HCT116 (cell line): ENCODE measurements around the gene TRPM8. TPM values are rescaled to one million over a fixed set of nuclear protein-coding genes. Genes with fewer than 3 reads are reported as not detected.

Source experiments
- ATAC-seq: fragments of 200-7000 bp; cut with Tn5 transposase; 2 replicates; pipeline ENCODE4 v1.9.1; 2020; ENCODE audit warnings: mild to moderate bottlenecking, moderate library complexity
- BruUV-seq: library from RNA; stranded (reverse); fragments of 400-500 nt; replicated peaks from 2 replicates; lab custom pipeline; 2021; lab: Mats Ljungman, UMichigan
- CTCF ChIA-PET: fragments of 300-600 bp; sonication (Branson Sonifier 250); formaldehyde crosslinking; loops from one replicate; lab custom pipeline; 2021; ENCODE audit warnings: antibody characterized with exemption; lab: Charles Lee
- POLR2A ChIA-PET: fragments of 300-600, 350-600 bp; sonication (Branson Sonifier 250); formaldehyde crosslinking; loops from one replicate; lab custom pipeline; 2021; ENCODE audit warnings: antibody characterized with exemption; lab: Charles Lee
- RAD21 ChIA-PET, 2 experiments: fragments of 300-600 bp; sonication (Branson Sonifier 250); formaldehyde crosslinking; loops; one replicate each; lab custom pipeline; 2023; ENCODE audit warnings: low total read pairs in 2 of 2; ENCODE audit not compliant: uncharacterized antibody in 2 of 2, unreplicated experiment in 2 of 2, low non-redundant PET in 1 of 2; lab: Charles Lee
- DNase-seq: peaks from one replicate; pipeline ENCODE4 v3.0.0-alpha.2; 2010; ENCODE audit warnings: low read depth, low spot score
- H2AFZ ChIP-seq: fragments of 200-600 bp; shearing (Covaris generic), sonication (generic); 2 replicates; pipeline ENCODE4 v1.6.1; 2017; ENCODE audit warnings: low read depth, mixed run types, mixed read lengths, antibody characterized with exemption, low read length; ENCODE audit not compliant: poor library complexity, severe bottlenecking
- H3K27ac ChIP-seq: 2 replicates; pipeline ENCODE4 v1.5.1; 2012; ENCODE audit warnings: low read depth, low read length
- H3K27me3 ChIP-seq: fragments of 200-600 bp; sonication (generic); 2 replicates; pipeline ENCODE4 v1.6.1; 2016; ENCODE audit warnings: mixed run types, low read length, mixed read lengths; ENCODE audit not compliant: insufficient read depth
- H3K36me3 ChIP-seq, 2 experiments: fragments of 200-500 bp in 1 of 2; fragments of 200-600 bp in 1 of 2; sonication (Bioruptor generic) in 1 of 2; sonication (generic) in 1 of 2; 2 replicates each; pipeline versions ENCODE4 v1.5.1 to v1.6.1; 2014 to 2016; ENCODE audit warnings: low read length in 2 of 2, inconsistent platforms in 1 of 2, mixed read lengths in 1 of 2, mixed run types in 1 of 2; ENCODE audit not compliant: insufficient read depth in 2 of 2, control insufficient read depth in 1 of 2
- H3K4me1 ChIP-seq, 2 experiments: fragments of 200-600 bp in 1 of 2; sonication (generic) in 1 of 2; 2 replicates each; pipeline versions ENCODE4 v1.5.1 to v1.6.1; 2012 to 2017; ENCODE audit warnings: low read length in 2 of 2, inconsistent platforms in 1 of 2, mild to moderate bottlenecking in 1 of 2, mixed read lengths in 1 of 2, mixed run types in 1 of 2, moderate library complexity in 1 of 2; ENCODE audit not compliant: insufficient read depth in 2 of 2, control insufficient read depth in 1 of 2
- H3K4me2 ChIP-seq: fragments of 200-600 bp; sonication (generic); 2 replicates; pipeline ENCODE4 v1.6.1; 2017; ENCODE audit warnings: mixed run types, low read length, mixed read lengths
- H3K4me3 ChIP-seq, 2 experiments: fragments of 200-600 bp in 1 of 2; sonication (generic) in 1 of 2; replicated peaks in 1 of 2; 2 replicates each; pipeline ENCODE4 v1.5.1; 2011 to 2016; ENCODE audit warnings: low read length in 2 of 2, control low read depth in 1 of 2, low read depth in 1 of 2, mild to moderate bottlenecking in 1 of 2, mixed read lengths in 1 of 2, mixed run types in 1 of 2
- H3K79me2 ChIP-seq: fragments of 200-600 bp; sonication (generic); 2 replicates; pipeline ENCODE4 v1.6.1; 2017; ENCODE audit warnings: mild to moderate bottlenecking, mixed run types, low read length, moderate library complexity, mixed read lengths; ENCODE audit not compliant: insufficient read depth
- H3K9ac ChIP-seq: fragments of 200-600 bp; sonication (generic); 2 replicates; pipeline ENCODE4 v1.6.1; 2016; ENCODE audit warnings: low read length, mixed read lengths
- H3K9me2 ChIP-seq: fragments of 200-600 bp; sonication (generic), shearing (Covaris generic); 2 replicates; pipeline ENCODE4 v1.6.1; 2017; ENCODE audit warnings: mixed run types, mild to moderate bottlenecking, moderate library complexity; ENCODE audit not compliant: insufficient read depth
- H3K9me3 ChIP-seq, 2 experiments: fragments of 200-500 bp in 1 of 2; fragments of 200-600 bp in 1 of 2; sonication (Bioruptor generic) in 1 of 2; sonication (generic) in 1 of 2; 2 replicates each; pipeline ENCODE4 v1.6.1; 2014 to 2017; ENCODE audit warnings: low read length in 2 of 2, mixed read lengths in 2 of 2, inconsistent platforms in 1 of 2, low read depth in 1 of 2, mild to moderate bottlenecking in 1 of 2, mixed run types in 1 of 2, moderate library complexity in 1 of 2; ENCODE audit not compliant: control insufficient read depth in 1 of 2, insufficient read depth in 1 of 2
- H4K20me1 ChIP-seq: fragments of 200-600 bp; sonication (generic), shearing (Covaris generic); 2 replicates; pipeline ENCODE4 v1.6.1; 2017; ENCODE audit warnings: mixed run types, mild to moderate bottlenecking, moderate library complexity; ENCODE audit not compliant: insufficient read depth
- CBX3 ChIP-seq: IDR thresholded peaks from 2 replicates; pipeline ENCODE4 v1.6.1; 2012; ENCODE audit warnings: low read depth
- EGR1 ChIP-seq: IDR thresholded peaks from 2 replicates; pipeline ENCODE4 v1.6.1; 2012; ENCODE audit warnings: low read depth
- EZH2phosphoT487 ChIP-seq: fragments of 200-600 bp; IDR thresholded peaks from 2 replicates; pipeline ENCODE4 v1.6.1; 2018; ENCODE audit warnings: antibody characterized with exemption, borderline replicate concordance
- POLR2AphosphoS5 ChIP-seq: IDR thresholded peaks from 2 replicates; pipeline ENCODE4 v1.6.1; 2011; ENCODE audit warnings: mild to moderate bottlenecking, low read depth, low read length, moderate library complexity
- RAD21 ChIP-seq: IDR thresholded peaks from 2 replicates; pipeline ENCODE4 v1.6.1; 2012; ENCODE audit warnings: low read depth, mild to moderate bottlenecking
- SIN3A ChIP-seq: IDR thresholded peaks from 2 replicates; pipeline ENCODE4 v1.6.1; 2012; ENCODE audit warnings: low read depth
- SP1 ChIP-seq: IDR thresholded peaks from 2 replicates; pipeline ENCODE4 v1.6.1; 2012; ENCODE audit warnings: low read depth
- TCF7L2 ChIP-seq: IDR thresholded peaks from 2 replicates; pipeline ENCODE4 v1.7.0; 2011; ENCODE audit warnings: borderline replicate concordance, inconsistent platforms; ENCODE audit not compliant: insufficient read depth, insufficient read length; ENCODE audit errors: extremely low read depth
- YY1 ChIP-seq: IDR thresholded peaks from 2 replicates; pipeline ENCODE4 v1.6.1; 2011; ENCODE audit warnings: low read length, low read depth, moderate library complexity, mild to moderate bottlenecking; ENCODE audit not compliant: insufficient replicate concordance; ENCODE audit errors: extremely low read depth
- ZNF274 ChIP-seq: fragments of 200-500 bp; sonication (Bioruptor generic); IDR thresholded peaks from 2 replicates; pipeline ENCODE4 v1.6.1; 2014; ENCODE audit warnings: mild to moderate bottlenecking, low read depth, low read length, inconsistent platforms
- intact Hi-C: fragments of 100-400 bp; cut with micrococcal nuclease; formaldehyde crosslinking; loops from 2 replicates; pipeline ENCODE4 v1.10.0; 2022
- total RNA-seq: library from RNA; stranded (reverse); gene quantifications from one replicate; pipeline ENCODE4 v1.2.1, GENCODE V29; 2021; ENCODE audit not compliant: unreplicated experiment
- TF ChIP-seq, protein P1 (sequence below), 3 experiments: fragments of 200-600 bp in 1 of 3; sonication (generic) in 1 of 3; IDR thresholded peaks in 2 of 3; conservative IDR thresholded peaks in 1 of 3; 2 replicates each; pipeline ENCODE4 v1.5.1; 2012 to 2017; ENCODE audit warnings: low read depth in 2 of 3, low read length in 2 of 3, antibody characterized with exemption in 1 of 3, borderline replicate concordance in 1 of 3, control low read depth in 1 of 3, mild to moderate bottlenecking in 1 of 3, mixed read lengths in 1 of 3, mixed run types in 1 of 3, moderate library complexity in 1 of 3; ENCODE audit not compliant: insufficient read depth in 1 of 3
- TF ChIP-seq, protein P2 (sequence below): IDR thresholded peaks from 2 replicates; pipeline ENCODE4 v1.6.1; 2012

The TRPM8 gene
- total RNA-seq, 1 experiment from 2014 or later = 0.39 TPM

DNA sequence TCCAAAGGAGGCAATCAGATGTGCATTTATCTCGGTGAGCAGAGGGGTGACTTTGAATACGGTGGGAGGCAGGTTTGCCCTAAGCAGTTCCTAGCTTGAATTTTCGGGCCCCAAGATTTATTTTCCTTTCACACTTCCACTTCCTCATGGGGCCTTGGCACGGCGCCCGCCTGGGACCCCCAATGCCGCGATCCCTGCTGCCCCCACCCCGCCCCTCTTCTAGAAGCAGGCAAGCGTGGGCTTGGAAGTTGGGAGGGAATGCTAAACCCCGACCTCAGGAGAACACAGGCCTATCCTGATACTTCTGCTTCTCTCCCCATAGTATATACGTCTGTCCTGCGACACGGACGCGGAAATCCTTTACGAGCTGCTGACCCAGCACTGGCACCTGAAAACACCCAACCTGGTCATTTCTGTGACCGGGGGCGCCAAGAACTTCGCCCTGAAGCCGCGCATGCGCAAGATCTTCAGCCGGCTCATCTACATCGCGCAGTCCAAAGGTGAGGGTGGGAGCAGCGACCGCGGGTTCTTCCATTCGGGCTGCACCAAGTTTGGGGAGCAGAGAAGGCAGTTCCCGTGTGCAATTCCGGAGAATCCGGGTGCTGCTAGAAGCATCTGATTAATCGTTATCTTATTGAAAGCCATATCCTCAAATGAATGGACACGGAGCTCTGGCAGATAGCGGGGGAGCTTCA lies 21.6 kb downstream of the TRPM8 start:
- H3K36me3 ChIP-seq = no peaks in the 10 kb centered on the region
- no TSS peak for BruUV-seq
- CTCF ChIA-PET = no interaction called here
- H4K20me1 ChIP-seq = no peaks in the 10 kb centered on the region
- no peaks in the 10 kb centered on the region for H3K9me2 ChIP-seq
- no peaks in the 10 kb centered on the region for H3K79me2 ChIP-seq
- no peak for ATAC-seq
- no peak overlapping the region for H3K27ac ChIP-seq
- POLR2A ChIA-PET = no interaction called here
- H3K4me2 ChIP-seq = no peak overlapping the region
- RAD21 ChIA-PET = no interaction called here
- intact Hi-C loops = no loop called here
- H3K4me1 ChIP-seq = no peaks in the 10 kb centered on the region
- TF ChIP-seq YY1 (no peak), ZNF274 (no peak), CBX3 (no peak), EGR1 (no peak), SP1 (no peak), EZH2phosphoT487 (no peak), RAD21 (no peak), POLR2AphosphoS5 (no peak), SIN3A (no peak), TCF7L2 (no peak)
- TF ChIP-seq, protein P1, sequence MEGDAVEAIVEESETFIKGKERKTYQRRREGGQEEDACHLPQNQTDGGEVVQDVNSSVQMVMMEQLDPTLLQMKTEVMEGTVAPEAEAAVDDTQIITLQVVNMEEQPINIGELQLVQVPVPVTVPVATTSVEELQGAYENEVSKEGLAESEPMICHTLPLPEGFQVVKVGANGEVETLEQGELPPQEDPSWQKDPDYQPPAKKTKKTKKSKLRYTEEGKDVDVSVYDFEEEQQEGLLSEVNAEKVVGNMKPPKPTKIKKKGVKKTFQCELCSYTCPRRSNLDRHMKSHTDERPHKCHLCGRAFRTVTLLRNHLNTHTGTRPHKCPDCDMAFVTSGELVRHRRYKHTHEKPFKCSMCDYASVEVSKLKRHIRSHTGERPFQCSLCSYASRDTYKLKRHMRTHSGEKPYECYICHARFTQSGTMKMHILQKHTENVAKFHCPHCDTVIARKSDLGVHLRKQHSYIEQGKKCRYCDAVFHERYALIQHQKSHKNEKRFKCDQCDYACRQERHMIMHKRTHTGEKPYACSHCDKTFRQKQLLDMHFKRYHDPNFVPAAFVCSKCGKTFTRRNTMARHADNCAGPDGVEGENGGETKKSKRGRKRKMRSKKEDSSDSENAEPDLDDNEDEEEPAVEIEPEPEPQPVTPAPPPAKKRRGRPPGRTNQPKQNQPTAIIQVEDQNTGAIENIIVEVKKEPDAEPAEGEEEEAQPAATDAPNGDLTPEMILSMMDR (IDR thresholded peaks at IDR 0.05 in 2 of 3, conservative IDR thresholded peaks at IDR 0.05 in 1 of 3; ENCODE audit: borderline replicate concordance in 1 of 3, insufficient read depth in 1 of 3, low read depth in 2 of 3, low read length in 2 of 3) = no peak
- TF ChIP-seq, protein P2, sequence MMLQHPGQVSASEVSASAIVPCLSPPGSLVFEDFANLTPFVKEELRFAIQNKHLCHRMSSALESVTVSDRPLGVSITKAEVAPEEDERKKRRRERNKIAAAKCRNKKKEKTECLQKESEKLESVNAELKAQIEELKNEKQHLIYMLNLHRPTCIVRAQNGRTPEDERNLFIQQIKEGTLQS = no peak
- TF ChIP-seq, all 23 proteins: peak for 0
- Histone ChIP-seq H3K9ac (no peak overlapping the region), H3K4me3 (no peak overlapping the region), H2AFZ (no peak overlapping the region), H3K27me3 (no peaks in the 10 kb centered on the region), H3K9me3 (no peaks in the 10 kb centered on the region)
- no peak for DNase-seq
